ENCODE measurements around the gene NOCT. TPM values are rescaled to one million over a fixed set of nuclear protein-coding genes. Genes with fewer than 3 reads are reported as not detected.

Gene NOCT
- polyA plus RNA-seq, 1 donor (not counting 4 experiments of a cell fraction or from before 2014, with no cell fraction given): 12.6 TPM

GRCh38 chr4:139036885-139037284 is 21.3 kb downstream of the NOCT start:
- Histone ChIP-seq H3K4me3 (ENCODE audit: control insufficient read depth in 2 of 3, extremely low read depth in 1 of 3, insufficient read depth in 2 of 3, low read depth in 1 of 3, low read length in 3 of 3) (no peak overlapping the region), H3K27ac (ENCODE audit: control insufficient read depth, insufficient read depth, low read length) (no peak overlapping the region), H3K9me1 (ENCODE audit: control insufficient read depth, extremely low read depth, insufficient read depth, low read length) (no peaks in the 10 kb centered on the region), H3K36me3 (ENCODE audit: control insufficient read depth in 2 of 2, extremely low read depth in 1 of 2, insufficient read depth in 2 of 2, low read length in 2 of 2) (peaks cover 0 to 11% of the 10 kb centered on the region in 2 experiments), H3K27me3 (ENCODE audit: control insufficient read depth, extremely low read depth, insufficient read depth, low read length) (no peaks in the 10 kb centered on the region), H2AFZ (ENCODE audit: control insufficient read depth, low read length) (no peak overlapping the region), H3K9ac (ENCODE audit: control insufficient read depth, extremely low read depth, insufficient read depth, low read length) (no peak overlapping the region), H3K79me2 (ENCODE audit: control insufficient read depth, insufficient read depth, low read length) (peaks cover 97% of the 10 kb centered on the region), H4K20me1 (ENCODE audit: control insufficient read depth, extremely low read depth, insufficient read depth, low read length) (peaks cover 7% of the 10 kb centered on the region), H3K4me2 (ENCODE audit: control insufficient read depth, extremely low read depth, insufficient read depth, low read depth, low read length) (no peak overlapping the region), H3K9me3 (ENCODE audit: control insufficient read depth, low read depth, low read length) (no peaks in the 10 kb centered on the region), H3K4me1 (ENCODE audit: control insufficient read depth, extremely low read depth, insufficient read depth, low read length) (no peaks in the 10 kb centered on the region)
- no peak for TF ChIP-seq CTCF (optimal IDR thresholded peaks at IDR 0.05 in 1 of 3, IDR thresholded peaks at IDR 0.05 in 1 of 3, conservative IDR thresholded peaks at IDR 0.05 in 1 of 3; ENCODE audit: extremely low read depth in 1 of 3, insufficient read depth in 2 of 3, low read length in 3 of 3)
- TF ChIP-seq EZH2 (IDR thresholded peaks at IDR 0.05; ENCODE audit: low read length): no peak
- dilution Hi-C loops (cut with MboI; ENCODE audit: extremely low pct_ligation_motif_present, low sequenced_read_pairs): no loop called here
- no peak for FAIRE-seq
- no peak for DNase-seq (ENCODE audit: low read depth, low spot score)

- Histone ChIP-seq H3K36me3 (ENCODE audit: control insufficient read depth in 2 of 2, extremely low read depth in 1 of 2, insufficient read depth in 2 of 2, low read length in 2 of 2) (peaks cover 0 to 16% of the 10 kb centered on the region in 2 experiments), H3K27me3 (ENCODE audit: control insufficient read depth, extremely low read depth, insufficient read depth, low read length) (no peaks in the 10 kb centered on the region), H4K20me1 (ENCODE audit: control insufficient read depth, extremely low read depth, insufficient read depth, low read length) (peaks cover 10% of the 10 kb centered on the region), H3K4me1 (ENCODE audit: control insufficient read depth, extremely low read depth, insufficient read depth, low read length) (no peaks in the 10 kb centered on the region), H3K9ac (ENCODE audit: control insufficient read depth, extremely low read depth, insufficient read depth, low read length) (no peak overlapping the region), H3K27ac (ENCODE audit: control insufficient read depth, insufficient read depth, low read length) (no peak overlapping the region), H3K79me2 (ENCODE audit: control insufficient read depth, insufficient read depth, low read length) (peaks cover 85% of the 10 kb centered on the region), H3K9me3 (ENCODE audit: control insufficient read depth, low read depth, low read length) (no peaks in the 10 kb centered on the region), H3K4me2 (ENCODE audit: control insufficient read depth, extremely low read depth, insufficient read depth, low read depth, low read length) (no peak overlapping the region), H3K4me3 (ENCODE audit: control insufficient read depth in 2 of 3, extremely low read depth in 1 of 3, insufficient read depth in 2 of 3, low read depth in 1 of 3, low read length in 3 of 3) (no peak overlapping the region), H2AFZ (ENCODE audit: control insufficient read depth, low read length) (no peak overlapping the region), H3K9me1 (ENCODE audit: control insufficient read depth, extremely low read depth, insufficient read depth, low read length) (no peaks in the 10 kb centered on the region)
- dilution Hi-C loops (cut with MboI; ENCODE audit: extremely low pct_ligation_motif_present, low sequenced_read_pairs): no loop called here
- DNase-seq (ENCODE audit: low read depth, low spot score): no peak
- TF ChIP-seq EZH2 (IDR thresholded peaks at IDR 0.05; ENCODE audit: low read length) (no peak), CTCF (optimal IDR thresholded peaks at IDR 0.05 in 1 of 3, IDR thresholded peaks at IDR 0.05 in 1 of 3, conservative IDR thresholded peaks at IDR 0.05 in 1 of 3; ENCODE audit: extremely low read depth in 1 of 3, insufficient read depth in 2 of 3, low read length in 3 of 3) (no peak)
- FAIRE-seq: no peak
These were observed 23.4 kb downstream of the NOCT start for GRCh38 chr4:139038874-139039443.

Measured in keratinocyte (primary cell).